GM18505 (cell line): ENCODE data around the gene PTAFR.

ENCODE experiments used
- ATAC-seq: cut with Tn5 transposase; IDR thresholded peaks from one replicate; pipeline ENCODE4 v1.9.1; 2021; ENCODE audit not compliant: unreplicated experiment
- POLR2A ChIP-seq: IDR thresholded peaks from 4 replicates; pipeline ENCODE4 v1.6.1; 2011; ENCODE audit warnings: borderline replicate concordance; ENCODE audit not compliant: insufficient read depth, insufficient read length; ENCODE audit errors: extremely low read depth

The PTAFR gene

GRCh38 chr1:28170001-28170596 lies 6.4 kb downstream of the PTAFR start:
- ATAC-seq: no peak
- TF ChIP-seq POLR2A: no peak

- ATAC-seq: no peak
- TF ChIP-seq POLR2A: no peak
Measured at GRCh38 chr1:28163496-28164161, 12.9 kb downstream of the PTAFR start.

GRCh38 chr1:28162151-28162550 lies 14.3 kb downstream of the PTAFR start:
- ATAC-seq: no peak

GRCh38 chr1:28161751-28162150 lies 14.7 kb downstream of the PTAFR start:
- no peak for TF ChIP-seq POLR2A
- no peak for ATAC-seq

More at GRCh38 chr1:28162151-28162550, 14.3 kb downstream of the PTAFR start:
- TF ChIP-seq POLR2A: no peak

GRCh38 chr1:28160782-28161266 lies 15.7 kb downstream of the PTAFR start:
- no peak for TF ChIP-seq POLR2A
- ATAC-seq: no peak

GRCh38 chr1:28159680-28160079 lies 16.8 kb downstream of the PTAFR start:
- TF ChIP-seq POLR2A: no peak
- ATAC-seq: no peak

DNA sequence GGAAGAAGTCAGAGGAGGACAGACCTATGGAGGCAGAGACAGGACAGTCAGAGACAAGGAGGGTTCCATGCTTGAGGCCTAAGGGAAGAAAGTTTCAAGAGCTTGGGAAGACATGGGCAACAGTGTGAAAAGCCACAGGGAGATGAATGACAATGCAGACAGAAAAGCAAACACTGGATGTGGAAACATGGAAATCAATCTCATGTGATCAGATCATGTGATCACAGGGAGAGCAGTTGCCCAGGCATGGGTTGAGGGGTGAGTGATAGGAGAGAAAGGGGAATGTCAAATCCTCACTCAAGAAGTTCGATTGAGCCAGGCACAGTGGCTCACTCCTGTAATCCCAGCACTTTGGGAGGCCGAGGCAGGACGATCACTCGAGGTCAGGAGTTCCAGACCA lies 17.2 kb downstream of the PTAFR start:
- TF ChIP-seq POLR2A: no peak
- no peak for ATAC-seq

DNA sequence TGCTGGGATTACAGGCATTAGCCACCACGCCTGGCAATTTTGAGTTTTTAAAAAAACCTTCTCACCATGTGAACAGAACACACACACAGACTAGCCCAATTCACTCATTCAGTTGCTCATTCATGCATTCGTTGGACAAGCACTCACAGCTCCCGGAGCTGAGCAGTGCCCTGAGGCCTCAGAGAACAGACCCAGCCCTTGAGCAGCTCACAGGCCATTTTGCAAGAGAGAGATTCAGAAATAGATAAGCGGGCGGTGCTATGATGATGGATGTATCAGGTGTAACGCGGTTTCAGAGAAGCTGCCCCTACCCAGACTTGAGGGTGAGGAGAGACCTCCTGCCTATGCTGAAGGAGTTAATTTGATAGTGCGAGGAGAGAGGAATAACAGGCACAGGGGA lies 18.6 kb downstream of the PTAFR start:
- ATAC-seq: no peak
- no peak for TF ChIP-seq POLR2A

DNA sequence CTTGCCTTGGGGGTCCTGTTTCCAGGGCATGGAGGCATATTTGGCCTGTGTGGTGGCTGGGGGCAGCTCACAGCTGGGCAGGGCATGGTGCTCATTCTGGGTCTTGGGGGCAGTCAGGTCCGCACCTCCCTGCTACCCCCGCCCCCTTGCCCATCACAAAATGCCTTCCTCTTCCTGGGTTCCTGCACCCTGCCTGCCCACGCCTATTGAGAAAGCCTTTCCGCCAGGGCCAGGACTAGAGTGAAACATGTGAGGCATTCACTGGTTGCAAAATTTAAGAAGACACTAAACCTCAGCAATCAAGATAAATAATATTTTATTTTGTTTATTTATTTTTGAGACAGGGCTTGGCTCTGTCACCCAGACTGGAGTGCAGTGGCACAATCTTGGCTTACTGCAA lies 19.7 kb downstream of the PTAFR start:
- no peak for TF ChIP-seq POLR2A

DNA sequence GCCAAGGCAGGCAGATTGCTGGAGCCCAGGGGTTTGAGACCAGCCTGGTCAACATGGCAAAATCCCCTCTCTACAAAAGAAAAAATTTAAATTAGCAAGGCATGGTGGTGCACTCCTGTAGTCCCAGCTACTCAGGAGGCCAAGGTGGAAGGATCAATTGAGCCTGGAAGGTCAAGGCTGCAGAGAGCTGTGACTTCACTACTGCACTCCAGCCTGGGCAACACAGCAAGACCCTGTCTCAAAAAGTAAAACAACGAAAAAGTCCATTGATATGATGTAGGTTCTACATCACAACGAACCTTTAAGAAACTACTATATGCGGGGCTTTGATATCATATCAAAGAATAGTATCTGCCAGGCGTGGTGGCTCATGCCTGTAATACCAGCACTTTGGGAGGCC lies 20.9 kb downstream of the PTAFR start:
- ATAC-seq: no peak
- no peak for TF ChIP-seq POLR2A

More for the DNA sequence above, 19.7 kb downstream of the PTAFR start:
- no peak for ATAC-seq

GRCh38 chr1:28154078-28154594 lies 22.4 kb downstream of the PTAFR start:
- TF ChIP-seq POLR2A: no peak
- no peak for ATAC-seq

DNA sequence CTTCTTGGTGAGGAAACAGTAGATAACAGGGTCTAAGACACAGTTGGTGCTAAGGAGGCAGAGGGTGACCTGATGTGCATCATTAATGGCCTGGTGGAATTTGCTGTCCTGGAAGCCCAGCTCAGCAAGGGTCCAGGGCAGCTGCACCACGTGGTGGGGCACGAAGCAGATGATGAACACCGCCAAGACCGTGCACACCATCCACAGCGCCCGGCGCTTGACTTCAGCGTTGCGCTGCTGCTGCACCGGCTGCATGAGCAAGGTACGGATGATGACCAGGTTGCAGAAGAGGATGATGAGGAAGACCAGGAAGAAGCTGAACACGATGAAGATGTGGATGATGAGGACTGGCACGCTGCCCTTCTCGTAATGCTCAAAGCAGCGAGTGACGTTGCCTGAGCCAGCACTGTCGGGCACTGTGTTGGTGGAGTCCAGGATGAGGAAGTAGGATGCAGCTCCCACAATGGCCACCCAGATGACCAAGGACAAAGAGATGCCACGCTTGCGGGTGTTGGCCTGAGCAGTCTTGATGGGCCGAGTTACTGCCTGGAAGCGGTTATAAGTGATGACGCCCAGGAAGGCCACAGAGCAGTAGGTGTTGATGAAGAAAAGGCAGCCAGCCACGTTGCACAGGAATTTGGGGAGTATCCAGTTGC lies 26.2 kb downstream of the PTAFR start:
- no peak for TF ChIP-seq POLR2A

DNA sequence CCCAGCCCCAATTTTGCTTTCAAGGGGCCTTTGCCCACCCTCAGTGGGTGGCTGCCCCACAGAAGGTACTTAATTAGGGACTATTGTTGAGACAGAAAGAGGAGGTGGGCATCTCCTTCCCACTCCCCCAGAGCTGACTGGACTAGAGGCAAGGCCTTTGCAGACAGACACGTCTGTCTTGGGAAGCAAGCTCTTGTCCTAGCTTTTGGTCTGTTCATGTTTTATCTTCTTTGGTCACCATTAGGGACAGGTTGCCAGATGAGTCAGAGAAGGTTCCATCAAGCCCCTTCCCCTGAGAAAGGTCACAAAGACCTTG lies 27.7 kb downstream of the PTAFR start:
- no peak for ATAC-seq
- TF ChIP-seq POLR2A: no peak

More for the DNA sequence above, 26.2 kb downstream of the PTAFR start:
- no peak for ATAC-seq
